Brain microvascular endothelial cell (primary cell): ENCODE results near the gene HEPN1.

ENCODE experiments used
- DNase-seq: peaks from one replicate; pipeline ENCODE4 v3.0.0-alpha.2; 2020
- H3K27ac ChIP-seq: fragments of 250-450 bp; sonication (Bioruptor Pico); 2 replicates; pipeline ENCODE4 v1.5.1; 2020; ENCODE audit warnings: mild to moderate bottlenecking, moderate library complexity
- H3K27me3 ChIP-seq: fragments of 250-450 bp; sonication (Bioruptor Pico); replicated peaks from 2 replicates; pipeline ENCODE4 v1.5.1; 2020; ENCODE audit warnings: mild to moderate bottlenecking
- H3K36me3 ChIP-seq: fragments of 250-450 bp; sonication (Bioruptor Pico); replicated peaks from 2 replicates; pipeline ENCODE4 v1.5.1; 2020; ENCODE audit warnings: mild to moderate bottlenecking
- H3K4me3 ChIP-seq: 2 replicates; pipeline ENCODE4 v1.5.1; 2011; ENCODE audit warnings: low read depth, mild to moderate bottlenecking, control low read depth, low read length, moderate library complexity
- in situ Hi-C: cut with HindIII; loops from 2 replicates; pipeline ENCODE4 v1.10.0; 2017; ENCODE audit warnings: low sequenced_read_pairs, low pct_ligation_motif_present
- TF ChIP-seq, protein P1 (sequence below): IDR thresholded peaks from 2 replicates; pipeline ENCODE4 v1.5.1; 2011; ENCODE audit warnings: low read depth, mild to moderate bottlenecking, moderate library complexity, low read length, control low read depth, inconsistent platforms; ENCODE audit errors: missing control alignments

HEPN1 gene

DNA sequence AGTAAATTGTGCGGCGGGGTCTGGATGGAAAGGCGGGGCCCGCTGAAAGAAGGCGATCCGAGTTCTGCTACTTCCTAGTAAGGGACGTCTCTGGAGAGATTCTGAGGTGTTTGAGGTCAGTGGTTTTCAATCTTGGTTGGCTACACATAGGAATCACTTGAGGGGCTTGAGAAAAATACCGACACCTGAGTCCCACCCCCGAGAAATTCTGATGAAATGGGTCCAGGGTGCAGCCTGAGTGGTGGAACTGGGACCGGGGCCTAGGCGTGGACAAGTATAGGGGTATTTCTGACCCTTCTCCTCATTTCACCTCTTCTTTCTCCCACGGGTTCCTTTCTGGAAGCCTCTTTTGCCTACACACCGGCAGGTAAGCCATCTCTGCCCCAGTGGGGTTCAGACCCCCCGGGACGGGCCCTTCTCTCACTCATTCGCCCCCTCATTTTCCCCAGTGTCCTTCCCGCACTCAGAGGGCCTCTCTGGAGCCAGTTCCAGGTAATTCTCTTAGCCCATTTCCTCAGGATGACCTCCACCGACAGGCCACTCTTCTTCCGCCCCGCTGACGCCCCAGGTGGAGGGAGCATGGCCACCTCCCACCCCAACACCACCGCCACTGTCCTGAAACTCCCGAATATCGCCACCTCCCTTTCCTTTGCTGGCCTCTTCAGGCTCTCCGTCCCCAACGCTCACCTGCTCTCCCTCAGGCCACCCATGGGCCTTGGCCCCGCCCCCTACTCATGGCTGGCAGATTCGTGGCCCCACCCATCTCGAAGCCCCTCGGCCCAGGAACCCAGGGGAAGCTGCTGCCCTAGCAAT lies 42.0 kb upstream of the HEPN1 start:
- peak overlapping the region; percentile 66 for H3K4me3 ChIP-seq
- TF ChIP-seq, protein P1, sequence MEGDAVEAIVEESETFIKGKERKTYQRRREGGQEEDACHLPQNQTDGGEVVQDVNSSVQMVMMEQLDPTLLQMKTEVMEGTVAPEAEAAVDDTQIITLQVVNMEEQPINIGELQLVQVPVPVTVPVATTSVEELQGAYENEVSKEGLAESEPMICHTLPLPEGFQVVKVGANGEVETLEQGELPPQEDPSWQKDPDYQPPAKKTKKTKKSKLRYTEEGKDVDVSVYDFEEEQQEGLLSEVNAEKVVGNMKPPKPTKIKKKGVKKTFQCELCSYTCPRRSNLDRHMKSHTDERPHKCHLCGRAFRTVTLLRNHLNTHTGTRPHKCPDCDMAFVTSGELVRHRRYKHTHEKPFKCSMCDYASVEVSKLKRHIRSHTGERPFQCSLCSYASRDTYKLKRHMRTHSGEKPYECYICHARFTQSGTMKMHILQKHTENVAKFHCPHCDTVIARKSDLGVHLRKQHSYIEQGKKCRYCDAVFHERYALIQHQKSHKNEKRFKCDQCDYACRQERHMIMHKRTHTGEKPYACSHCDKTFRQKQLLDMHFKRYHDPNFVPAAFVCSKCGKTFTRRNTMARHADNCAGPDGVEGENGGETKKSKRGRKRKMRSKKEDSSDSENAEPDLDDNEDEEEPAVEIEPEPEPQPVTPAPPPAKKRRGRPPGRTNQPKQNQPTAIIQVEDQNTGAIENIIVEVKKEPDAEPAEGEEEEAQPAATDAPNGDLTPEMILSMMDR: no peak
- peaks cover 4% of the 10 kb centered on the region for H3K27me3 ChIP-seq
- no peaks in the 10 kb centered on the region for H3K36me3 ChIP-seq
- in situ Hi-C loops: no loop called here
- no peak for DNase-seq
- no peak overlapping the region for H3K27ac ChIP-seq

DNA sequence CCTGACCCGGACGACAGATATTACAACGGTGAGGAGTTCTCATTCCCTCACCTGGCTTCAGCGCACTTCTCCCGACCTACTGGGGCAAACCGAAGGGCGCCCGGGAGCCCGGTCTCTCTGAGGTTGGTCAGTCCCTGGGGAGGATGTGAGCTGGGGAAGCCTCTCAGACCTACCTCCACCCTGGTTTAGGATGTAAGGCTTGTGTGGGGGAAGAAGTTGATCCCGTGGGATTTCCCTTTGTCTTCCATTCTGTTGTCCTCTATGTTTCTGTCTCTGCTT lies 41.5 kb upstream of the HEPN1 start:
- TF ChIP-seq, protein P1: no peak
- Histone ChIP-seq H3K36me3 (no peaks in the 10 kb centered on the region), H3K27me3 (no peaks in the 10 kb centered on the region), H3K4me3 (peak overlapping the region; percentile 66), H3K27ac (no peak overlapping the region)
- no peak for DNase-seq
- in situ Hi-C loops: no loop called here

DNA sequence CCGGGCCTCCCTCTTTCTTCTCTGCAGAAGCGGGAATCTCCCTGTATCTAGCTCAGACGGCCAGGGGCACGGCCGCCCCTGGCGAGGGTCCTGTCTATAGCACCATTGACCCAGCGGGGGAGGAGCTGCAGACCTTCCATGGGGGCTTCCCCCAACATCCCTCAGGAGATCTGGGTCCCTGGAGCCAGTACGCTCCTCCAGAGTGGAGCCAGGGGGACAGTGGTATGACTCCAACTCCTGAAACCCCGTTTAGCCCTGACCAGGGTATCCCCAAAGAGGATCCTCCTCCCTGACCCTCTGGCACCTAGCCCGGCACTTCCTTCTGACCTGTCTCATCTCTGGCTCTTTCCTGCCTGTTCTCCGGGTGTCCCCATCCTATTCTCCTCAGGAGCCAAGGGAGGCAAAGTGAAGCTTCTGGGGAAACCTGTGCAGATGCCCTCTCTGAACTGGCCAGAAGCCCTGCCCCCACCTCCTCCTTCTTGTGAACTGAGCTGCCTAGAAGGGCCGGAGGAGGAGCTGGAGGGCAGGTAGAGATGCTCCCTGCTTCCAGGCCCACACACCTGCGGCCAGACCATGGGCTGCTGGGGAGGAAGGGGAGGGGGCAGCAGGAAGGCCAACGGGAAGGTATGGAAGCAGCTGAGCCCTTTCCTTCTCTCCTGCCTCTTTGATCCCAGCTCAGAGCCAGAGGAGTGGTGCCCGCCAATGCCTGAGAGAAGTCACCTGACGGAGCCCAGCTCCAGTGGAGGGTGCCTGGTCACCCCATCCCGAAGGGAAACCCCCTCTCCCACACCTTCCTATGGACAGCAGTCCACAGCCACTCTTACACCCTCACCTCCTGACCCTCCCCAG lies 40.9 kb upstream of the HEPN1 start:
- Histone ChIP-seq H3K4me3 (no peak overlapping the region), H3K27ac (no peak overlapping the region), H3K27me3 (no peaks in the 10 kb centered on the region), H3K36me3 (no peaks in the 10 kb centered on the region)
- DNase-seq: no peak
- TF ChIP-seq, protein P1: no peak
- in situ Hi-C loops: no loop called here

DNA sequence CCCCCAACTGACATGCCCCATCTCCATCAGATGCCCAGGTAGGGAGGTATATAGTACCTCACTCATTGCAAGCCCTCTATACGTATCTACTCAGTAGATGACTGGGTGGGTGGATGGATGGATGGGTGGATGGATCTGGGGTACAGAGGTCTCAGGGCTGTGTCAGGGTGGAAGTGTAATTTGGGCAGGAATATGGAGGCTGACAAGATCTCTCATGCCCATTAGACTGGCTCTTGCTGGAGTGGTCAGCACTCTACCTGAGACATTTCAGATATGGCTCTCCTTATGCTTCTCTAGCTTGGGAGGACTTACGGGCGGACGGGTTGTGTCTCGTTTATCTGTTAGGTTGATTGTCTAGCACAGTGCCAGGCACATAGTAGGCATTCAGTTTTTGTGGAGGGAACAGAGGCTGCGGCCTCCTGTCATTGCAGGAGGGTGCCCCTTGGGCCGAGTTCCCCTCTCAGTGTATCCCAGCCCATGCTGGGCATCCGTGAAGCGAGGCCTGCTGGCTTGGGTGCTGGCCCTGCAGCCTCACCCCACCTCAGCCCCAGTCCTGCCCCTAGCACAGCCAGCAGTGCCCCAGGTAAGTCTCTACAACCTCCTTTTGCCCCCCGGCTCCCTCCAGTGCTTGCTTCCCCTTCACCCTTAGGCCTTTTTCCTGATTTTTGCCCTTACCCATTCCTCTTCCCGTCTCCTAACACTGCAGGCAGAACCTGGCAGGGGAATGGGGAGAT lies 40.1 kb upstream of the HEPN1 start:
- Histone ChIP-seq H3K36me3 (no peaks in the 10 kb centered on the region), H3K27me3 (no peaks in the 10 kb centered on the region), H3K27ac (no peak overlapping the region), H3K4me3 (no peak overlapping the region)
- DNase-seq: no peak
- in situ Hi-C loops: no loop called here
- TF ChIP-seq, protein P1: no peak

DNA sequence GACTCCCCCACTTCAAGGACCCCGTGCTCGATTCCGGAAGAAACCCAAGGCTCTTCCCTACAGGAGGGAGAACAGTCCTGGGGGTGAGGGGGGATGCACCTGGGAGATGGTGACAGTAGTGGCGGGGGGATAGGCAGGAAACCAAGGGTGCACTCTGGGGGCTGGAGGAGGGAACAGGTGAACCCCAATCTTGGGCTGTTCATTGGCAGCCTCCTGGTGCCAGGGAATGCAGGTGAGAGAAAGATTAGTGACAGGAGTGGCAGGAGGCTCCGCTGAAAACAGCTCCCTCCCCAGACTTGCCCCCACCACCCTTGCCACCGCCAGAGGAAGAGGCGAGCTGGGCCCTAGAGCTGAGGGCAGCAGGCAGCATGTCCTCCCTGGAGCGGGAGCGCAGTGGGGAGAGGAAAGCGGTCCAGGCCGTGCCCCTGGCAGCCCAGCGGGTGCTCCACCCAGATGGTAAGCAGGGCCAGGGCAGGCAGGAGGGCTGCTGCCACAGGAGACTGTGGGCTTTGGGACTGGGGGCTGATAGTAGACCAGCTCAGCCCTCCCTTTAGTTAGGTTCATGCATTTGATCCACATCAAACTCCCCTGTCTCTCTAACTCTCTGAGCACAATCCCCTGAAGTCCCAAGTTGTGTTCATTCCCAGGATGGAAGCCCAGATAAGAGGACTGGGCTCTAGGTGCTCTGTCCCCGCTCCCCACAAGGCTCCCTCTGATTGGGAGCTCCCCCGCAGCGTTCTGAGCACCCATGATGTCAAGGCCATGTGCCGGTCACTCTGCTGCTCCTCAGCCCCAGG lies 39.4 kb upstream of the HEPN1 start:
- in situ Hi-C loops: no loop called here
- DNase-seq: no peak

More for the DNA sequence above, 39.4 kb upstream of the HEPN1 start:
- TF ChIP-seq, protein P1: no peak
- Histone ChIP-seq H3K36me3 (no peaks in the 10 kb centered on the region), H3K27me3 (no peaks in the 10 kb centered on the region), H3K4me3 (no peak overlapping the region), H3K27ac (no peak overlapping the region)
